Smooth muscle cell (in vitro differentiated cells): ENCODE results near the gene OR9Q2. TPM values are rescaled to one million over a fixed set of nuclear protein-coding genes. Genes with fewer than 3 reads are reported as not detected.

Source experiments
- DNase-seq: peaks from one replicate; lab custom pipeline; 2025; ENCODE audit not compliant: unreplicated experiment; lab: John Stamatoyannopoulos, UW
- H2AFZ ChIP-seq: fragments of 200-600 bp; sonication (generic); 2 replicates; pipeline ENCODE4 v1.6.0; 2016; ENCODE audit warnings: antibody characterized with exemption, low read depth, mild to moderate bottlenecking
- H3F3A ChIP-seq: fragments of 200-600 bp; sonication (generic); 2 replicates; pipeline ENCODE4 v1.6.0; 2017; ENCODE audit warnings: antibody characterized with exemption, low read depth
- H3K27ac ChIP-seq: fragments of 200-600 bp; sonication (generic); 2 replicates; pipeline ENCODE4 v1.5.1; 2016; ENCODE audit warnings: low read depth, mild to moderate bottlenecking
- H3K27me3 ChIP-seq: fragments of 200-600 bp; sonication (generic); 2 replicates; pipeline ENCODE4 v1.6.1; 2016; ENCODE audit warnings: low read depth, mild to moderate bottlenecking
- H3K36me3 ChIP-seq: fragments of 200-600 bp; sonication (generic); 2 replicates; pipeline ENCODE4 v1.5.1; 2016; ENCODE audit warnings: low read depth
- H3K4me1 ChIP-seq: fragments of 200-600 bp; sonication (generic); 2 replicates; pipeline ENCODE4 v1.5.1; 2016; ENCODE audit warnings: low read depth
- H3K4me2 ChIP-seq: fragments of 200-600 bp; sonication (generic); 2 replicates; pipeline ENCODE4 v1.6.0; 2016; ENCODE audit warnings: mild to moderate bottlenecking
- H3K4me3 ChIP-seq: fragments of 200-600 bp; sonication (generic); 2 replicates; pipeline ENCODE4 v1.5.1; 2016; ENCODE audit warnings: mild to moderate bottlenecking
- H3K79me2 ChIP-seq: fragments of 200-600 bp; sonication (generic); 2 replicates; pipeline ENCODE4 v1.6.0; 2016; ENCODE audit warnings: low read depth, mild to moderate bottlenecking
- H3K9ac ChIP-seq: fragments of 200-600 bp; sonication (generic); 2 replicates; pipeline ENCODE4 v1.6.0; 2016; ENCODE audit warnings: low read depth
- H3K9me3 ChIP-seq: fragments of 200-600 bp; sonication (generic); replicated peaks from 2 replicates; pipeline ENCODE4 v1.5.1; 2016; ENCODE audit warnings: low read depth
- H4K20me1 ChIP-seq: fragments of 200-600 bp; sonication (generic); 2 replicates; pipeline ENCODE4 v1.6.0; 2016; ENCODE audit warnings: low read depth
- CTCF ChIP-seq: fragments of 200-600 bp; sonication (generic); IDR thresholded peaks from 2 replicates; pipeline ENCODE4 v1.5.1; 2017; ENCODE audit warnings: borderline replicate concordance, mild to moderate bottlenecking, antibody characterized with exemption; ENCODE audit not compliant: insufficient read depth, poor library complexity, severe bottlenecking
- WGBS: methylation state at CpG from one replicate; pipeline ENCODE4 v1.1.7; 2016; ENCODE audit warnings: low lambda C conversion rate; 5-methylcytosine and 5-hydroxymethylcytosine counted together
- polyA plus RNA-seq: library from polyadenylated mRNA; unstranded; fragments of >200 nt; fragmentation: Nextera tagmentation; extraction: Ambion mirVana; gene quantifications from 2 replicates; pipeline ENCODE4 v1.2.1, GENCODE V29; 2016
- total RNA-seq: library from RNA; depleted of rRNA; stranded (reverse); fragments of >200 nt; gene quantifications from 2 replicates; pipeline ENCODE4 v1.2.3, GENCODE V29; 2014

OR9Q2 gene
- total and polyA plus RNA-seq, 2 experiments from 2014 or later = not detected

- H3F3A ChIP-seq = no peaks in the 10 kb centered on the region
- no peaks in the 10 kb centered on the region for H3K79me2 ChIP-seq
- H3K36me3 ChIP-seq = no peaks in the 10 kb centered on the region
- no peaks in the 10 kb centered on the region for H3K27me3 ChIP-seq
- no peak overlapping the region for H2AFZ ChIP-seq
- H3K4me2 ChIP-seq = no peak overlapping the region
- H3K9me3 ChIP-seq = no peaks in the 10 kb centered on the region
- H3K9ac ChIP-seq = no peak overlapping the region
- H4K20me1 ChIP-seq = no peaks in the 10 kb centered on the region
- no peak for DNase-seq
- 88% methylated on average over 7 of the region's 7 CpGs for WGBS
- no peaks in the 10 kb centered on the region for H3K4me1 ChIP-seq
- H3K4me3 ChIP-seq = no peak overlapping the region
- TF ChIP-seq CTCF = no peak
- no peak overlapping the region for H3K27ac ChIP-seq
Measured at GRCh38 chr11:58179648-58180047, 9.2 kb upstream of the OR9Q2 start.

GRCh38 chr11:58186938-58187337 lies 1.9 kb upstream of the OR9Q2 start:
- Histone ChIP-seq H4K20me1 (no peaks in the 10 kb centered on the region), H3F3A (no peaks in the 10 kb centered on the region), H3K9ac (no peak overlapping the region), H3K4me1 (no peaks in the 10 kb centered on the region), H3K27me3 (no peaks in the 10 kb centered on the region), H3K4me2 (no peak overlapping the region), H3K36me3 (no peaks in the 10 kb centered on the region), H3K9me3 (no peaks in the 10 kb centered on the region), H3K4me3 (no peak overlapping the region), H2AFZ (no peak overlapping the region), H3K27ac (no peak overlapping the region), H3K79me2 (no peaks in the 10 kb centered on the region)
- 89% methylated on average over 4 of the region's 4 CpGs for WGBS
- TF ChIP-seq CTCF = no peak
- no peak for DNase-seq

GRCh38 chr11:58192229-58192628 lies 3.4 kb downstream of the OR9Q2 start:
- H3K36me3 ChIP-seq = no peaks in the 10 kb centered on the region
- 76% methylated on average over 3 of the region's 3 CpGs for WGBS
- no peak for TF ChIP-seq CTCF

GRCh38 chr11:58193391-58193790 lies 4.5 kb downstream of the OR9Q2 start:
- TF ChIP-seq CTCF = no peak
- no peak overlapping the region for H3K27ac ChIP-seq

More at GRCh38 chr11:58192229-58192628, 3.4 kb downstream of the OR9Q2 start:
- Histone ChIP-seq H3F3A (no peaks in the 10 kb centered on the region), H4K20me1 (no peaks in the 10 kb centered on the region), H3K27me3 (no peaks in the 10 kb centered on the region), H3K27ac (no peak overlapping the region), H3K4me2 (no peak overlapping the region), H2AFZ (no peak overlapping the region), H3K4me3 (no peak overlapping the region), H3K79me2 (no peaks in the 10 kb centered on the region), H3K4me1 (no peaks in the 10 kb centered on the region), H3K9me3 (no peaks in the 10 kb centered on the region), H3K9ac (no peak overlapping the region)
- no peak for DNase-seq

More at GRCh38 chr11:58193391-58193790, 4.5 kb downstream of the OR9Q2 start:
- H3F3A ChIP-seq = no peaks in the 10 kb centered on the region
- H3K4me3 ChIP-seq = no peak overlapping the region
- H3K27me3 ChIP-seq = no peaks in the 10 kb centered on the region
- no peaks in the 10 kb centered on the region for H3K9me3 ChIP-seq
- no peak overlapping the region for H3K9ac ChIP-seq
- no peaks in the 10 kb centered on the region for H3K36me3 ChIP-seq
- H2AFZ ChIP-seq = no peak overlapping the region
- H3K4me2 ChIP-seq = no peak overlapping the region
- no peaks in the 10 kb centered on the region for H3K4me1 ChIP-seq
- no peaks in the 10 kb centered on the region for H3K79me2 ChIP-seq
- DNase-seq = no peak
- H4K20me1 ChIP-seq = no peaks in the 10 kb centered on the region
